ENCODE results near the gene FAM241B.

- TF ChIP-seq POLR2AphosphoS5 (IDR thresholded peaks at IDR 0.05; ENCODE audit: borderline replicate concordance, low read depth, low read length) (no peak), FOXP2 (optimal IDR thresholded peaks at IDR 0.05; ENCODE audit: control extremely low read depth, extremely low read length, insufficient read depth) (no peak), EZH2 (IDR thresholded peaks at IDR 0.05) (no peak)
These were observed 41.7 kb upstream of the FAM241B start for GRCh38 chr10:69588358-69588757.

All from SK-N-MC (cell line).